PC-9 (cell line): ENCODE measurements around the gene NOB1. TPM values are rescaled to one million over a fixed set of nuclear protein-coding genes. Genes with fewer than 3 reads are reported as not detected.

Experiments used
- BruUV-seq: library from RNA; stranded (reverse); fragments of 400-500 nt; replicated peaks from 2 replicates; lab custom pipeline; 2021; lab: Mats Ljungman, UMichigan
- CTCF ChIA-PET: fragments of 300-600 bp; sonication (Branson Sonifier 250); formaldehyde crosslinking; loops from one replicate; lab custom pipeline; 2022; ENCODE audit warnings: antibody characterized with exemption; lab: Charles Lee
- POLR2A ChIA-PET: fragments of 300-600 bp; sonication (Branson Sonifier 250); formaldehyde crosslinking; loops from one replicate; lab custom pipeline; 2022; ENCODE audit warnings: antibody characterized with exemption; ENCODE audit not compliant: unreplicated experiment; lab: Charles Lee
- DNase-seq, 2 experiments: peaks; one replicate each; pipeline versions ENCODE4 v3.0.0 to v3.0.0-alpha.2; 2015 to 2022; ENCODE audit warnings: mixed read lengths in 1 of 2
- H2AFZ ChIP-seq: fragments of 200-600 bp; sonication (generic); 2 replicates; pipeline ENCODE4 v1.8.1; 2017; ENCODE audit warnings: antibody characterized with exemption
- H3F3A ChIP-seq: fragments of 200-600 bp; sonication (generic); 2 replicates; pipeline ENCODE4 v1.8.1; 2017; ENCODE audit warnings: antibody characterized with exemption, mild to moderate bottlenecking, low read depth; ENCODE audit not compliant: insufficient read depth
- H3K27ac ChIP-seq: fragments of 200-600 bp; sonication (generic); 2 replicates; pipeline ENCODE4 v1.6.1; 2016; ENCODE audit warnings: mixed run types
- H3K27me3 ChIP-seq: fragments of 200-600 bp; sonication (generic); 2 replicates; pipeline ENCODE4 v1.6.1; 2016; ENCODE audit warnings: low read depth, mixed run types; ENCODE audit not compliant: insufficient read depth
- H3K36me3 ChIP-seq: fragments of 200-600 bp; sonication (generic); 2 replicates; pipeline ENCODE4 v1.6.1; 2016; ENCODE audit warnings: low read depth, mixed run types
- H3K4me1 ChIP-seq: fragments of 200-600 bp; sonication (generic); replicated peaks from 2 replicates; pipeline ENCODE4 v1.6.1; 2016; ENCODE audit warnings: mixed run types; ENCODE audit not compliant: insufficient read depth
- H3K4me2 ChIP-seq: fragments of 200-600 bp; sonication (generic); 2 replicates; pipeline ENCODE4 v1.6.1; 2017; ENCODE audit warnings: mixed run types
- H3K4me3 ChIP-seq: fragments of 200-600 bp; sonication (generic); 2 replicates; pipeline ENCODE4 v1.6.1; 2016; ENCODE audit warnings: mixed run types
- H3K79me2 ChIP-seq: fragments of 200-600 bp; sonication (generic); 2 replicates; pipeline ENCODE4 v1.6.1; 2017; ENCODE audit warnings: low read depth, mixed run types
- H3K9me2 ChIP-seq: fragments of 200-600 bp; sonication (generic); 2 replicates; pipeline ENCODE4 v1.8.1; 2017; ENCODE audit warnings: mild to moderate bottlenecking; ENCODE audit not compliant: insufficient read depth
- H3K9me3 ChIP-seq: fragments of 200-600 bp; sonication (generic); 2 replicates; pipeline ENCODE4 v1.8.1; 2016; ENCODE audit warnings: low read depth; ENCODE audit not compliant: insufficient read depth
- H4K20me1 ChIP-seq: fragments of 200-600 bp; sonication (generic); 2 replicates; pipeline ENCODE4 v1.8.1; 2017; ENCODE audit not compliant: insufficient read depth
- EZH2 ChIP-seq: fragments of 200-600 bp; sonication (generic); IDR thresholded peaks from 2 replicates; pipeline ENCODE4 v1.8.0; 2017; ENCODE audit warnings: antibody characterized with exemption, low read depth
- intact Hi-C: fragments of 100-400 bp; cut with micrococcal nuclease; formaldehyde crosslinking; loops from one replicate; pipeline ENCODE4 v1.10.0; 2022; ENCODE audit not compliant: unreplicated experiment
- total RNA-seq: library from RNA; stranded (reverse); gene quantifications from 2 replicates; pipeline ENCODE4 v1.2.3, GENCODE V29; 2021
- TF ChIP-seq, protein P1 (sequence below): fragments of 200-600 bp; sonication (generic); conservative IDR thresholded peaks from 2 replicates; pipeline ENCODE4 v1.6.1; 2017; ENCODE audit warnings: mixed run types, antibody characterized with exemption, mild to moderate bottlenecking, moderate library complexity

Gene NOB1
- total RNA-seq, 1 experiment from 2014 or later: 66.9 TPM

DNA sequence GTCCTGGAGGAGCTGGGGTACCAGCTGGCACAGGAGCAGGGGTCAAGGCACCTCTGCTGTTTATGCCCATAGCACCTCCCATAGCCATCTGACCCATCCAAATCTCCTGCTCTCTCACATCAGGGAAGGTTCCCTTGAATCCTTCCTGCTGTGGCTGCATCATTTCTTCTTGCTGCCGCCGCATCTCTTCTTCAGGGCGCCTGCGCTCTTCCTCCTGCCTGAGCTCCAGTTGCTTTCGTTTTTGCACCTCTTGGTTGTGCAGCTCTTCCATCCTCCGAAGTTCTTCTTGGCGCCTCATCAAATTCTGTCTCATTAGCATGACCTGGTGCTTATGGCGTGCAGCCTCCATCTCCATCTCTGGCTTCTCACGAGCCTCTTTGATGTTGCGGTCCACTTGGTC is 2.0 kb upstream of the NOB1 start:
- H3K27me3 ChIP-seq: no peaks in the 10 kb centered on the region
- H3K36me3 ChIP-seq: peaks cover 2% of the 10 kb centered on the region; the same call in 1 of the 2 replicates
- no peaks in the 10 kb centered on the region for H3F3A ChIP-seq
- POLR2A ChIA-PET: no interaction called here
- H4K20me1 ChIP-seq: peaks cover 11% of the 10 kb centered on the region; the same call in 1 of the 2 replicates
- H3K9me2 ChIP-seq: no peaks in the 10 kb centered on the region
- H2AFZ ChIP-seq: no peak overlapping the region
- peaks cover 27% of the 10 kb centered on the region for H3K4me1 ChIP-seq
- intact Hi-C loops: no loop called here
- peaks cover 35% of the 10 kb centered on the region for H3K79me2 ChIP-seq
- no peak for TF ChIP-seq EZH2
- TF ChIP-seq, protein P1, sequence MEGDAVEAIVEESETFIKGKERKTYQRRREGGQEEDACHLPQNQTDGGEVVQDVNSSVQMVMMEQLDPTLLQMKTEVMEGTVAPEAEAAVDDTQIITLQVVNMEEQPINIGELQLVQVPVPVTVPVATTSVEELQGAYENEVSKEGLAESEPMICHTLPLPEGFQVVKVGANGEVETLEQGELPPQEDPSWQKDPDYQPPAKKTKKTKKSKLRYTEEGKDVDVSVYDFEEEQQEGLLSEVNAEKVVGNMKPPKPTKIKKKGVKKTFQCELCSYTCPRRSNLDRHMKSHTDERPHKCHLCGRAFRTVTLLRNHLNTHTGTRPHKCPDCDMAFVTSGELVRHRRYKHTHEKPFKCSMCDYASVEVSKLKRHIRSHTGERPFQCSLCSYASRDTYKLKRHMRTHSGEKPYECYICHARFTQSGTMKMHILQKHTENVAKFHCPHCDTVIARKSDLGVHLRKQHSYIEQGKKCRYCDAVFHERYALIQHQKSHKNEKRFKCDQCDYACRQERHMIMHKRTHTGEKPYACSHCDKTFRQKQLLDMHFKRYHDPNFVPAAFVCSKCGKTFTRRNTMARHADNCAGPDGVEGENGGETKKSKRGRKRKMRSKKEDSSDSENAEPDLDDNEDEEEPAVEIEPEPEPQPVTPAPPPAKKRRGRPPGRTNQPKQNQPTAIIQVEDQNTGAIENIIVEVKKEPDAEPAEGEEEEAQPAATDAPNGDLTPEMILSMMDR: no peak
- CTCF ChIA-PET: no interaction called here
- H3K4me3 ChIP-seq: no peak overlapping the region
- BruUV-seq: no TSS peak
- no peak for DNase-seq
- no peaks in the 10 kb centered on the region for H3K9me3 ChIP-seq
- H3K4me2 ChIP-seq: no peak overlapping the region
- H3K27ac ChIP-seq: no peak overlapping the region

DNA sequence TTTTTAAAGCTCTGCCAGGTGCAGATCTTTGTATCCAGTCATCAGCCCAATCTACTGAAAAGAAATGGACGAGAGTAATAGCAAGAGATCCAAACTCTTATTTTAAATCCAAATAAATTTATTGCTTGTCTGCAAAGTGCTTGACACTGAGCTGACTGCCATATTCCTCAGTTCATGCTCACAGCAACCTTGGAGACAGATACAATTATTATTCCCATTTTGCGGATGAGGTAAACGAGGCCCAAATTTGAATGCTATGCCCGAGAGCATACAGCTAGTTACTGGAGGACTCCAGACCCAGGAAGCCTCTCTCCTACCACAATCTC is 620 bp downstream of the NOB1 start:
- Histone ChIP-seq H3K79me2 (peaks cover 48% of the 10 kb centered on the region), H2AFZ (peak overlapping the region; percentile 94; the same call in 1 of the 2 replicates), H3K27me3 (no peaks in the 10 kb centered on the region), H3K4me3 (peak overlapping the region; percentile 95), H3K4me2 (peak overlapping the region; percentile 96), H3K36me3 (peaks cover 19% of the 10 kb centered on the region), H3F3A (no peaks in the 10 kb centered on the region; the same call in 1 of the 2 replicates), H3K4me1 (peaks cover 20% of the 10 kb centered on the region), H3K27ac (peak overlapping the region; percentile 52; the same call in 1 of the 2 replicates), H3K9me3 (no peaks in the 10 kb centered on the region), H4K20me1 (peaks cover 13% of the 10 kb centered on the region; the same call in 1 of the 2 replicates), H3K9me2 (no peaks in the 10 kb centered on the region)
- CTCF ChIA-PET: interaction anchor here (0.6 to 1.4 kb wide), 9 partner anchors 9 to 71 kb away, joined by 3 to 6 read pairs (median 4); no protein-coding TSS in a partner anchor
- intact Hi-C loops: loop anchor here (1.0 kb wide), 3 partner anchors 28 to 358 kb away; partner anchors contain the start of gene NQO1
- BruUV-seq: no TSS peak
- TF ChIP-seq, protein P1: no peak
- no peak for TF ChIP-seq EZH2
- POLR2A ChIA-PET: interaction anchor here (0.5 to 0.6 kb wide), 2 partner anchors 16 to 121 kb away, joined by 3 to 7 read pairs; no protein-coding TSS in a partner anchor
- no peak for DNase-seq

DNA sequence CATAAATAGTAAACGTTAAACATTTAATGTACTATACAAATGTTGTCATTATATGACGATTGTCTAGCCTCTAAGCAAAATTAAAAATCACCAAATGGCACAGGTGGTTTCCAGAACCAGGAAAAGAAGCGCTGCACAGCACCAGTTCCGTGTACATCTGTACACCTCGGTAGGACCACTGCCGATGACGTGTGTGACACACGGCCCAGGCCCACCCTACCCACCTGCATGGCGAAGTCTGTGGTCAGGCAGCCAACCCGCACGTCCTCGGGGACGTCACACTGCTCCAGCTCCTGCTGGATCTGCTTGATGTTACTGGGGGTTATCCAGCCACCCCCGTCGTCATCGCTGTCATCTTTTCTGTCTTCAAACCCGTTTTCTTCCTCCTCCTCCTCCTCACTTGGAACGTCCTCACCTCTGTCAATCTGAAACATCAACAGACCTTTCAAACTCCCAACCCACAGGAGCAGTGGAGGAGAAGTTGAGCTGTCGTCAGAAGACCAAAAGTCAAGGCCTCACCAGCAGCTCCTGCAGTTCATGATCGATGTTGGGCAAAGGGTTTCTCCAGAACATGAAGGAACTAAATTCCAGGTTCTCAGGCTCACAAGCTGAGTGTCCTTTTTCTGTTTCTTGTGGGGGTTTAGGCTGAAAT is 5.9 kb downstream of the NOB1 start:
- BruUV-seq: no TSS peak
- H4K20me1 ChIP-seq: peaks cover 17% of the 10 kb centered on the region
- ChIA-PET CTCF (no interaction called here), POLR2A (interaction anchor here (0.8 to 1.0 kb wide), 2 partner anchors 9 to 22 kb away, joined by 3 read pairs; partner anchors contain the start of gene NQO1)
- H3K27ac ChIP-seq: no peak overlapping the region
- no peak overlapping the region for H3K4me2 ChIP-seq
- no peak for TF ChIP-seq EZH2
- TF ChIP-seq, protein P1: no peak
- H2AFZ ChIP-seq: no peak overlapping the region
- no peak overlapping the region for H3K4me3 ChIP-seq
- H3F3A ChIP-seq: peaks cover 23% of the 10 kb centered on the region; the same call in 1 of the 2 replicates
- H3K4me1 ChIP-seq: peaks cover 14% of the 10 kb centered on the region
- H3K79me2 ChIP-seq: peaks cover 48% of the 10 kb centered on the region
- H3K9me3 ChIP-seq: no peaks in the 10 kb centered on the region
- no peaks in the 10 kb centered on the region for H3K27me3 ChIP-seq
- intact Hi-C loops: no loop called here
- no peak for DNase-seq
- no peaks in the 10 kb centered on the region for H3K9me2 ChIP-seq
- peaks cover 35% of the 10 kb centered on the region for H3K36me3 ChIP-seq
